ENCODE measurements around the gene PRKAG2. TPM values are rescaled to one million over a fixed set of nuclear protein-coding genes. Genes with fewer than 3 reads are reported as not detected.

PRKAG2 gene
- total and polyA plus RNA-seq, 4 donors = 3.6 to 25.1 (median 16.8) TPM

DNA sequence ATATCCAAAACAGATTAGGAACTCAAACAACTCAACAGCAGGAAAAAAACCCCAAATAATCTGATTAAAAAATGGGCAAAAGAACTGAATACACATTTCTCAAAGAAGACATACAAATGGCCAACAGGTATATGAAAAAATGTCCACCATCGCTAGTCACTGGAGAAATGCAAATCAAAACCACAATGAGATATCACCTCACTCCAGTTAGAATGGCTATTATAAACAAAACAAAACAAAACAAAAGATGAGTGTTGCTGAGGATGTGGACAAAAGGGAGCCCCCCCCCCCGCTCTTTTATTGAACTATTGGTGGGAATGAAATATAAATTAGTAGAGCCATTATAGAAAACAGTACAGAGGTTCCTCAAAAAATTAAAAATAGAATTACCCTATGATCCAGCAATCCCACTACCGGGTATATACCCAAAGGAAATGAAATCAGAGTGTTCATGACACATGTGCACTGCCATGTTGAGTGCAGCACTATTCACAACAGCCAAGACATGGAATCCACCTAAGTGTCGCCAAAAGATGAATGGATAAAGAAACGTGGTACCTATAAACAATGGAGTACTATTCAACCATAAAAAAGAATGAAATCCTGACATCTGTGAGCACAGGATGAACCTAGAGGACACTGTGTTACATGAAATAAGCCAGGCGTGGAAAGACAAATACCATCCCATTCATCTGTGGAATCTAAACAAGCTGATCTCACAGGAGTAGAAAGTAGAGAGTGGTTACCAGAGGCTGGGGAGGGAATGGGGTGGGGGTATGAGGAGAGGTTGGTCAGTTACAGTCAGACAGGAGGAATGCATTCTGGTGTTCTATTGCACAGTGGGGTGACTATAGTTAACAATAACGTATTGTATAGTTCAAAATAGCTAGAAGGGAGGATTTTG is 279.1 kb downstream of the PRKAG2 start:
- WGBS = 94% methylated on average over 7 of the region's 7 CpGs
- TF ChIP-seq GABPA (IDR thresholded peaks at IDR 0.05 in 1 of 2, conservative IDR thresholded peaks at IDR 0.05 in 1 of 2) (no peak), FOXA1 (IDR thresholded peaks at IDR 0.05) (no peak), JUND (IDR thresholded peaks at IDR 0.05) (no peak), YY1 (IDR thresholded peaks at IDR 0.05) (no peak), ZBTB33 (IDR thresholded peaks at IDR 0.05) (no peak), RXRA (IDR thresholded peaks at IDR 0.05) (no peak), CTCF (IDR thresholded peaks at IDR 0.05; ENCODE audit: low read depth, low read length, missing input control) (no peak), RAD21 (IDR thresholded peaks at IDR 0.05) (no peak), MAX (IDR thresholded peaks at IDR 0.05) (no peak), EGR1 (IDR thresholded peaks at IDR 0.05; ENCODE audit: low read depth in 2 of 2) (no peak), HNF4G (IDR thresholded peaks at IDR 0.05) (no peak), SP1 (IDR thresholded peaks at IDR 0.05) (no peak), FOXA2 (IDR thresholded peaks at IDR 0.05) (no peak), NR2F2 (IDR thresholded peaks at IDR 0.05) (no peak)
- TF ChIP-seq, protein P1, sequence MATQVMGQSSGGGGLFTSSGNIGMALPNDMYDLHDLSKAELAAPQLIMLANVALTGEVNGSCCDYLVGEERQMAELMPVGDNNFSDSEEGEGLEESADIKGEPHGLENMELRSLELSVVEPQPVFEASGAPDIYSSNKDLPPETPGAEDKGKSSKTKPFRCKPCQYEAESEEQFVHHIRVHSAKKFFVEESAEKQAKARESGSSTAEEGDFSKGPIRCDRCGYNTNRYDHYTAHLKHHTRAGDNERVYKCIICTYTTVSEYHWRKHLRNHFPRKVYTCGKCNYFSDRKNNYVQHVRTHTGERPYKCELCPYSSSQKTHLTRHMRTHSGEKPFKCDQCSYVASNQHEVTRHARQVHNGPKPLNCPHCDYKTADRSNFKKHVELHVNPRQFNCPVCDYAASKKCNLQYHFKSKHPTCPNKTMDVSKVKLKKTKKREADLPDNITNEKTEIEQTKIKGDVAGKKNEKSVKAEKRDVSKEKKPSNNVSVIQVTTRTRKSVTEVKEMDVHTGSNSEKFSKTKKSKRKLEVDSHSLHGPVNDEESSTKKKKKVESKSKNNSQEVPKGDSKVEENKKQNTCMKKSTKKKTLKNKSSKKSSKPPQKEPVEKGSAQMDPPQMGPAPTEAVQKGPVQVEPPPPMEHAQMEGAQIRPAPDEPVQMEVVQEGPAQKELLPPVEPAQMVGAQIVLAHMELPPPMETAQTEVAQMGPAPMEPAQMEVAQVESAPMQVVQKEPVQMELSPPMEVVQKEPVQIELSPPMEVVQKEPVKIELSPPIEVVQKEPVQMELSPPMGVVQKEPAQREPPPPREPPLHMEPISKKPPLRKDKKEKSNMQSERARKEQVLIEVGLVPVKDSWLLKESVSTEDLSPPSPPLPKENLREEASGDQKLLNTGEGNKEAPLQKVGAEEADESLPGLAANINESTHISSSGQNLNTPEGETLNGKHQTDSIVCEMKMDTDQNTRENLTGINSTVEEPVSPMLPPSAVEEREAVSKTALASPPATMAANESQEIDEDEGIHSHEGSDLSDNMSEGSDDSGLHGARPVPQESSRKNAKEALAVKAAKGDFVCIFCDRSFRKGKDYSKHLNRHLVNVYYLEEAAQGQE (IDR thresholded peaks at IDR 0.05) = no peak
- Histone ChIP-seq H3K4me3 (ENCODE audit: low read depth in 1 of 3, low read length in 3 of 3) (no peak overlapping the region), H3K36me3 (ENCODE audit: control insufficient read depth in 4 of 4, insufficient read depth in 3 of 4, low read depth in 1 of 4, low read length in 3 of 4) (peaks cover 0 to 9% (median 4%) of the 10 kb centered on the region in 4 donors), H3K27me3 (ENCODE audit: control insufficient read depth in 4 of 4, insufficient read depth in 4 of 4, low read length in 3 of 4) (no peaks in the 10 kb centered on the region), H3K9me3 (ENCODE audit: control insufficient read depth in 4 of 4, low read length in 3 of 4) (no peaks in the 10 kb centered on the region), H3K4me1 (ENCODE audit: control insufficient read depth in 4 of 4, insufficient read depth in 4 of 4, low read length in 3 of 4) (no peaks in the 10 kb centered on the region), H3K9ac (ENCODE audit: low read depth in 1 of 2, low read length in 2 of 2) (no peak overlapping the region), H3K27ac (ENCODE audit: low read depth in 1 of 2, low read length in 2 of 2) (no peak overlapping the region)
- no peak for DNase-seq (ENCODE audit: low spot score)
